ENCODE data around the gene FBXW11.

GRCh38 chr5:171927345-171927941 is 79.0 kb downstream of the FBXW11 start:
- TF ChIP-seq CTCF (IDR thresholded peaks at IDR 0.05) (peak in 2 of 6 experiments; percentile 18 to 34), POLR2A (IDR thresholded peaks at IDR 0.05) (no peak)

Measured in thyroid gland (tissue), 4 donors.